NK-92 treated with Interleukin-12 subunit alpha and Interleukin-12 subunit beta, amount 100 ng/mL, for 24 hours (cell line): ENCODE measurements around the gene HAO2.

Source experiments
- DNase-seq: peaks from one replicate; lab custom pipeline; 2025; lab: John Stamatoyannopoulos, UW

Gene HAO2

DNA sequence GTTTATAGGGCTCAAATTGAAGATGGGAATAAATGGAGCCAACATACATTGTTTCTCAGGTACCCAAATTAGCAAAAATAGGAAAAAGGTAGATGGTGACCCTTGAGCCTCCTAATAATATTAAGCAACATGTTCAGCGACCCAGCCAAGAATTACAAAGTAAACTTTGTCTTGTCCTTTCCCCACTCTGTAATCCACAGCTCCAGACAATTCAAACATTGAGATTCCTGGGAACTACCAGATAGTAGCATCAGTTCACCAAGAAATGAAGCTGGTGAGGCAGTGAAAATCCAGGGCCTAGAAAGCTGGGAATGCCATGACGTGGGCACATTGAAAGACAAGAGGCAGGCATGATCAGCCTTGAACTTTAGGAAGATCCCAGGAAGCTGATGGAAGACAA, 11.7 kb downstream of the HAO2 start:
- DNase-seq = no peak

DNA sequence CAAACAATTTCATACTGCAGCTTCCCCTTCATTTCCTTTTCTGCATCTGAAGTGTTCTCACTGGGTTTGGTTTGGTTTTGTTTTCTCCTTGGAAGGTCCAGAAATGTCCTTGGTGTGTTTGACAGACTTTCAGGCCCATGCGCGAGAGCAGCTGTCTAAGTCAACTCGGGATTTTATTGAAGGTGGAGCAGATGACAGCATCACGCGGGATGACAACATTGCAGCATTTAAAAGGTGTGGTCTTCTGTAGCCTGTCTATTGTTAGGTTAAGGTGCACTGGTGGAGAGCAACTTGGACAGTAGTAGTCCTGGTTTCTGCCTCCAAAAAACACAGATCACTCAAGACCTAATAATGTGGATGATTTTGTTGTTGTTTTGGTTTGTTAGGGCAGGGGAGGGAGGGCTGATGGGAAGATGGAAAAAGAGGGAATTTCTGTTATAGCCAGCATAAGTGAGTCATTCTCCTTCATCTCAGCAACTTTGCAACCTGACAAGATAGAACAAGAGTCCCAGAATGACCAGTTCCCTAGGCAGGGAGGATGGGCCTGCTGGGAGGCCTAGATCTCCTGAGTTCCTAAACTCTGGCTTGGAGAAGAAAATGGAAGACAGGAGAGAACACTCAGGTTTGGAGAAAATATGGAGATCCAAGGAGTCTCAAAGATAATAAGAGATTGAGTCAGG, 12.5 kb downstream of the HAO2 start:
- no peak for DNase-seq

DNA sequence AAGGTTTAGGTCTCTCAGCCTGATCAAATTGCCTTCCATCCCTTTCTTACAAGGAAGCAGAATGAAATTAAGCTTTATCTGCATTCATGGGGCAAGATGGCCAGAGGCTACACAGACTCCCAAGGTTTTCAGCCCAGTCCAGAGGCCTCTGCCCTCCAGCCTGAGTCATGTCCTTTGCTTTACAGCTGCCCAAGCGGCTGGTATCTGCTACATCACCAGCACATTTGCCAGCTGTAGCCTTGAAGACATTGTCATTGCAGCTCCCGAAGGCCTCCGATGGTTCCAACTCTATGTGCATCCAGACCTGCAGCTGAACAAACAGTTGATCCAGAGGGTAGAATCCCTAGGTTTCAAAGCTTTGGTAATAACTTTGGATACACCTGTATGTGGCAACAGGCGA, 16.0 kb downstream of the HAO2 start:
- DNase-seq = no peak

DNA sequence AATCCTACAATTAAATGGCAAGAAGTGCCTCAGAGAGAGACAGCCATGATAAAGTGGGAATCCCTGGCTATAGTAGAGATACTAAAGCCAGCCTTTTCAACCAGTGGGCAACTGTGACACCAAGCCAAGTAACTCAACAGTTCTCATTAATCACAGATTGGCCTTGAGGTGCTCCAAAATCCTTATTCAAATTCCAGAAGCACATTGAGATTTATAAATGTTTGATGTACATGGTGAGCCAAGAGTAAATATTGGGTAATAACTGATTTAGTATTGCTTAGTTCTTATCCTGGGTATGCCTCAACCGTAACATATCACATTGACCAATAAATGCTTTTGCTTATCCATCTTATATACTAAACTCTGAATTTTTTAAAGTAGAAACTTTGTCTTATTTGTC, 17.1 kb downstream of the HAO2 start:
- DNase-seq = no peak

DNA sequence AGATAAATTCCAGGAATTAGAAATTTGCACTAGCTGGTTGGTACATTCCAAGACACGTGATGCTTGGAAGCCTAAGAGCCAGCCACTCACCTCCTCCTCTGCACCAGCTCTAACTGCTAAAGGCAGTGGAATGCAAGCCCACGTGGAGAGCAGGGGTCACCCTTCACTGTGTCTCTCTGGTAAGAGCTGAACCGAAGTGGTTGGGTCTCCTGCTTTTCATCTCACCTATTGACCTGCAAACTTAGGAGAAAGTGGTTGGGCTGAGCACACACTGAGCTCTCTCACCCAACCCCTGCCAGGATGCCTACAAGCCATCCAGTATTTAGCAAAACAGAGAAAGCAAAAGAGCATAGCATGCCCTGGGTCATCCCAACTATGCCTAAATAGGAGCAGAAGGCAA, 19.3 kb downstream of the HAO2 start:
- no peak for DNase-seq

DNA sequence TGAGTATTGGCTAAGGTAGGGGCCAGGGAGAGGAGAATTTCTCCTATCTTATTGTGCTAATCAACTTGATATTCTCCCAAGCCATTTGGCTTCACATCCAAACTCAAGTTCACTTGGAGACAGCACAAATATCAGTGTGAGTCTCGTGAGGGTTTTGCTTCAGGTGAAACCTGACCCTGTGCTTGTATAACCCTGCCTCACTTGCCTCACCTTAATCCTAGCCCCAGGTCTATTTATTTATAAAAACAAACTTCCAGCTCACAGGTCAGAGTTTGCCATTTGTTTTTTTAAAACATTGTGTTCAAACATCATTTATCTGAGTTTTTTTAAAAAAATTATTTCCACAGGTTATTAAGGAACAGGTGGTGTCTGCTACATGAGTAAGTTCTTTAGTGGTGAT, 19.9 kb downstream of the HAO2 start:
- DNase-seq = no peak

DNA sequence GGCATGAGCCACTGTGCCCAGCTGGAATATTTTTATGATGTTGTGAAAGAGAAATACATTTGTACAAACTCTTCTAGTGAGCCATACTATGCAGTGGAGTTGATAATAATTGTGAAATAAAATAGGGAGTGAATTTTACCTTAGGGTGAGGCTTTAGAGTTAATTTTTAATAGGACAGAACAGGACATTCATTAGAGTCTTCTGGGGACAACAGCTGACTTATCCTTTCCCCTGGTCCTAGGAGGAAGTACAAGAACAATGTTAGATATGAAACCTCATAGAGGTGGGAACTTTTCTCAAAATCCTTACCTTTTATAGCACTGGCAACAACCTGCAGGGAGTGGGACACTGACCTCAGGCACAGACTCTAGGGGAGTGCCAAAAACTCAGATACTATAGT, 21.9 kb downstream of the HAO2 start:
- no peak for DNase-seq

DNA sequence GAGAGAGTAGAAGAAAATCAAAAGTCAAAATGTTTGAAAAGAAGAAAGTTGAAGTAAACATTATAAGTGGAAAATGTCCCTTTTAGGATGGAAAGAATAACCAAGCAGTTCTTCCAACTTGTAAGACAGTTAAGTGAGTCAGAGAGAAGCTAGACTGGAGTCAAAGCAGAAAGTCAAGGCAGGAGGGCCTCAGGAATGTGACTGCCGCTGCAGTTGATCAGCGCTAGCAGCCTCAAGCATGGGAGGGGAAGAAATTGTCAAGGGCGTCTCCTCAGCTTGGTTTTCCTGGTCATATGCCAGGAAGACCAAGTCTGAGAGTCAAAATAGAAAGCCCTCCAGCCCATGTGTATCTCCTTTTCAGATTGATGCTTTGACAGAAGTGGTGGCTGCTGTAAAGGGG, 23.2 kb downstream of the HAO2 start:
- DNase-seq = no peak

DNA sequence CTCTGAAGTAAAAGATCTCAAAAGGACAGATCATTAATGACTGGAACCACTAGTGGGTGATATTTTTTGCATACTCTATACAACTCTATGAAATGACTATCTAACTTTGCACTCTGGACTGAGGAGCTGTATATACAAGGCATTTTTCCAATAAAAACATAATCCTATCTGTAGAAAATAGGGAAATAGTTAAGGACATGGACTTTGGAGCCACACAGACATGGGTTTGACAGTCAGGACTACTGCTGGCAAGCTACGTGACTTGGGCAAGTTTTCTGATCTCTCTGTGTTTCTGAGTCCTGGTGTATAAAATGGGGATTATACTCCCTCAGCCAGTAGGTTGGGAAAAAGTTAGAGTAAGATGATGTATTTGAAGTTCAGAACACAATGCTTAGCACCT, 25.5 kb downstream of the HAO2 start:
- no peak for DNase-seq

DNA sequence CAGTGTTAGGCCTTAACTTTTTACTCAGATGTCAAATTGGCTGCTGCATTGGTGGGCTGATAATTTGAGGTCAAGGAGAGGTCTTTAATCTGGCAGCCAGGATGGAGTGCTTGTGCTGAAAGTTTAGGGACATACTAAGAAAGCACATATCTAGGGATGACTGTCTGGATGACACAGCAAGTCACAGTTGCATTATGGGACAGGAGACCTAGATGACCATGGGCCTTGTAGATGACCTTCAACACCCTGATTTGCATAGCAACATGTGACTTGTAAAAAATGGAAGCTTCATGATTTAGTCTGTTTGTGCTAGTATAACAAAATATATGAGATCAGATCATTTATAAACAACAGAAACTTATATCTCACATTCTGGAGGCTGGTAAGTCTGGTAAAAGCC, 28.4 kb downstream of the HAO2 start:
- no peak for DNase-seq

DNA sequence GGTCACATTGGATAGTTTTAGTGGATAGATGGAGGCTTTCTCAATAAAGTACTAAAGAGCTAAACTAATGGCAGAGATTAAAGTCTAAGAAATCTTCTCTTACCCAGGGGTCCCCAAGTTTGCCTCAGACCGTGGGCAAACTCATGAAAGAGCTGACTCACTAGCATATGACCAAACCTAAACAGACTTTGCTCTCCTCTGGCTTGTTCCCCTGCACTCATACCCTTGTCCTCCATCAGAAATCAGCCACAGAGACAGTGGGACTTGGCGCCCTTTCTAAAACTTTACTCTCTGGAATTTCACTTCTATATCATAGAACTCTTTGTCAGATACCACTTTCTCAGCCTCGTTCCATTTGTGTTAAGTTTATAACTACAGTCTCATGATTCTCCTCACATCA, 29.4 kb downstream of the HAO2 start:
- no peak for DNase-seq

DNA sequence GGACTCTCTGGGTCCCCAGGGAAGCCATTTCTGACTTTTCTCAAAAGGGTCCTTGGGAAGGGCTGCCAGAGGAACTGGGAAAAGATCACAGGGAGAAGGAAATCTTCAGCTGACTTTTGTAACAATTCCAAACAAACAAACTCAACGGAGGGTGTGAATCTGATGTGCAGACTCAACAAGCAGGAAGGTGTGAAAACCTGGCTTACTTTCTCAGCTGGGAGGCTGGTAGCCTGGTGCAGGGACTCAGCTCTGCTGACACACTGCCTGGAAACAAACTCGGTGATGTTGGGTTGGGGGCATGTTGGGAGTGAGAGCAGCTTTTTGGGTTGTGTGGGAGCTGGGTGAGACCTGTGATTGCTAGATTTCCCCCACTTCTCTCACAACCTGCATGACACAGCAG, 36.2 kb downstream of the HAO2 start:
- no peak for DNase-seq

DNA sequence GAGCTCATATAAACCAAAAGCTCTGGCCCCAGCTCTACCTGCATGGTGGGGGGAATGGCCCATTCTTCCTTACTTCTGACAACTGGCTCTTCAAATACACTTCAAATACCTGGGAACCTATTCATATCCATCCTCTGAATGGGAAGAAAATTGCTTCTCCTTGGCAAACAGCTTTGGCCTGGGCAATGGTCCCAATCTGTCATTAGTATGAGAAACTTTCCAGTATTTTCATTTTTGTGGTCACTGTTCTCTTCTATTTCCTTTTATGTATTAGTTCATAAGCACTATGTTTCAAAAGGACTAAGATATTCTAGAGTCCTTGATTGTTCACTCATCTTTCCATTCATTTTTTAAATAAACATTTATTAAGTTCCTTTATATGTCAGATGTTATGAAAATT, 41.1 kb downstream of the HAO2 start:
- no peak for DNase-seq

DNA sequence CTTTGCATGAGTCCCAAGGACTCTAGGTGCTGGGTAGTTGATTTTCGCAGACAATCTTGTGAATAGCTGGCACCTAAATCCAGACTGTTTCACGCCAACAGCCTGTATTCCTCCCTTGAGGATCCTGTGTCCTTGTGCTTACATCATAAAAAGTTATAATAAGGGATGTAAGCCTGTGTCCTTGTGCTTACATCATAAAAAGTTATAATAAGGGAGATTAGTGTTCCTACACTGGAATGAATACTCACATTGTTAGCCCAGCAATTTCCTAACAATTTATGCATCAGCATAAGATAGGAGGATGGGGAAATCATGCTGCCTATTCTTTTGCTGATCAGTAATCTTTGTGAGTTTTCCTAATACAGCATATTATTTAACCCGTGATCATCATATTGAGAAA, 42.4 kb downstream of the HAO2 start:
- no peak for DNase-seq

DNA sequence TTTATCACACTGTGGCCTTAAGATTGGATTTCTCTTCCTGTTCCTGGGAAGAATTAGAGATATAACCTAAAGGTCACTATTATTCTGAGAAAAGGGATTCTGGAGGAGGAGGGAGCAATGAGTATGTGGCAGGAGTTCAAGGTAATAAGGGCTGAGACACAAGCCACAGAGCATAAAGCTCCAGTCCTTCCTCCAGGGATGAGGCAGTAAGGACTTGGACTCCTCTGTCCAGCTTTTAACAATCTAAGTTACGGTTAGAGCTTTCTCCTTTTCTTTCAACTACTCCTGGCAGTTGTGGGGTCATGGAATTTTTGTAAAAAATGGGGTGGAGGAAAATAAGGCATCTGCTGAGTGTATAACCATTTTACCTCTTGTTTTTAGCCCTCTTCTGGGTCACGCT, 46.4 kb downstream of the HAO2 start, which contains the start of gene HSD3B2:
Gene HSD3B2, plus strand, starts transcription at position 201 of the 400 bp plus-strand sequence. CDS start 270 bp downstream, outside the sequence.
- no peak for DNase-seq

DNA sequence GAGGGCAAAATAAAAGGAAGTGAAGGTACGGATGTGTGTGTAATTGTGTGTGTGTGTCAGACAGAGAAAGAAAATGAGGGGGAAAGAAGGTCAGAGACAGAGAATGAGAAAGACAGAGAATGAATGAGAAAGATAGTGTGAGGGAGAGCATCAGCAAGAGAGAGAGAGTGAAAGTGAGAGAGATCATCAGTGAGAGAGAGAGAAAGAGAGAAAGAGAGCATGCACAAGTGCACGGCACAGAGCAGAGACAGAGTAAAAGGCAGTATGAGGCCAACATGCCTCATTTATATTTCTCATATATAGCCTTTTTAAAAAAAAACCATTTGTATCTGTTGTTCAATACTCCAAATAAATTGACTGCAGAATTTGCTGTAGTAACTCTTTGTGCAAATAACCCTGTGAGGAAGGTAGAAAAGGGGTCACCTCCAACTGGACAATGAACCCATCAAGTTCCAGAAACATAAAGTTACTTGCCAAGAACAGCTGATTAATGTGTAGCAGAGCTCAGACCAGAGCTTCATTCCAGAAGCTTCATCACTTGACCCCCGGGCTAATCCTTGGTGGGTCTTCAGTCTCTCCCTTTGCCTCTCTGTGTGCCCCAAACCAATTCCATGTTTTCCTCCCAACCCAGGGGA, 47.5 kb downstream of the HAO2 start:
- DNase-seq = no peak

DNA sequence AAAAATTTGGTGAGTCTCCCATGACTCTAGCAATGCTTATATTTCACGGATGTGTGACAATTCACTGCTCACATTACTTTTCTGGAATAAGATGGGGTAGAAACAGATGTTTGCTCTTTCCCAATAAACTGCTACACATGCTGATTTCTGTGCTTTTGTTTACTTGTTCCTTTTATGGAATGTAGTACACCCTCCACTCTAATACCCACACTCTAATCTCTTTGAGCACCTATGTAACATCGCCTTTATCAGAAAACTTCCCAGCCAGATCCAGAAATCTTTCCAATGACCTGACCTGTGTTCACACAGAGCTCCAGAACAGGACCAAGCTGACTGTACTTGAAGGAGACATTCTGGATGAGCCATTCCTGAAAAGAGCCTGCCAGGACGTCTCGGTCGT, 50.5 kb downstream of the HAO2 start:
- DNase-seq = no peak

DNA sequence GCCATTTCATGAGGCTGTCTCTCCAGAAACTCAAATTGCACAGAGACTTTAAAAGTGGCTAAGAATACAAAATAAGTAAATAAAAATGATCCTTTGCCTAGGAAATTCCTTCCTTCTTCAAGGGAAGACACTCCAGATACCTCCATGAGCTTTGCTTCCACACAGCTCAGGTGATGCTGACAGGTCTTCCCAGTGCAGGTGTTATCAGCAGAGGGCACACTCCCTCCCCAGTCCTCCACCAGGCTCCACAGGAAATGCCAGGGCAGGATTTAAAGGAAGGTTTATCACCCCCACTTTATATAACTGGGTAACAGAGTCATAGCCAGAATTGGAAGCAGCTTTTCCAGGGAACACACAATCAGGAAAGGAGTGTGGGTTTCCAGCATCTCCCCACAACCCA, 52.1 kb downstream of the HAO2 start:
- no peak for DNase-seq

DNA sequence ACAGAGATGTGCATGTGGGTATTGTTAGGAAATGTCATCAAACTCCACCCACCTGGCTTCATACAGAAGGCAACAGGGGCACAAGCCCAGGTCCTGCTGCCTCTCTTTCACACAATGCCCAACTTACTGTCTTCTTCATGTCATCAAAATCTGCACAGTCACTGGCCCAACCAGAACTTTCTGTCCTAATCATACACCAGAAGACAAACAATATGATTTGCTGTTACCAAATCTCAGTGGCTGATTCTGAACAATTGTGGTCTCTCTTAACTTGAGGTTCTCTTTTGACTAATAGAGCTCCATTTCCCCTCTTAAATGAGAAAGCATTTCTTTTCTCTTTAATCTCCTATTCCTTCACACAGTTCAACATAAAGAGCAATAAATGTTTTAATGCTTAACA, 54.0 kb downstream of the HAO2 start:
- DNase-seq = no peak

DNA sequence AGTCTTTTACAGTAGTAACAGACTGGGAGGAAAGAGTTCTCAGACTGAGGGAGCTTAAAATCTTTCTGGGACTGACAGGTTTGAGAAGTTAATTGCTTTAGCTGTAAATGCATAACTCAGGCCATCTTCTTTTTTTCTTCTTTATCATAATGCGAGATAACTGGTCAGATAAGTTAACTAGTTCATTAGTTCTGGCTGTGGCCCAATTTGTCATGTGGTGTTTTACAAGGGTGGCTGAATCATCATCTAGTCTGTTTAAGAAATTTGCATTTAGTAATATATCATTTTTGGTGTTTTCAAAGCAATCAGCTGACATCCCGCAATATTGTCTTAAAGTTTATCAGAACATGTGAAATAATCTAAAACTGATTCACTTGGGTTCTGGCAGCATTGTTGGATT, 60.4 kb downstream of the HAO2 start:
- DNase-seq = no peak

DNA sequence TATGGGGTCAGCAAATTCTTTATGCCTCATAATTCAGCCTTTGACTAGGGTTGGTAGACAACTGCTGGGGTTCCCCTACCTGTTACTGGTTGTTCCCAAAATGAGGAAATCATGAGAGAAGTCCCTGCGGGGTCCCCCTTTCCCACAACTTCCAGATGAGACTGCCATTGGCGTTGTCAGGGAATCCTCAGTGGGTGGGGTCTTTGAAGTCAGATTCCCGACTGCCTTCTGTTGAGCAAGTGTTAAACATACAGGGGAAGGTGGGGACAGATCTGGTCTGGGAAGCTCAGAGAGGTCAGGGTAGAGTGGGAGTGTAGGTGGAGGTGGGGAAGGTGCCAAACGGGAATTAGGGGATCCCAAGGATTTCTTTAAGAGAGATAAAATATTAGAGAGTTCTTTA, 61.1 kb downstream of the HAO2 start:
- DNase-seq = no peak

DNA sequence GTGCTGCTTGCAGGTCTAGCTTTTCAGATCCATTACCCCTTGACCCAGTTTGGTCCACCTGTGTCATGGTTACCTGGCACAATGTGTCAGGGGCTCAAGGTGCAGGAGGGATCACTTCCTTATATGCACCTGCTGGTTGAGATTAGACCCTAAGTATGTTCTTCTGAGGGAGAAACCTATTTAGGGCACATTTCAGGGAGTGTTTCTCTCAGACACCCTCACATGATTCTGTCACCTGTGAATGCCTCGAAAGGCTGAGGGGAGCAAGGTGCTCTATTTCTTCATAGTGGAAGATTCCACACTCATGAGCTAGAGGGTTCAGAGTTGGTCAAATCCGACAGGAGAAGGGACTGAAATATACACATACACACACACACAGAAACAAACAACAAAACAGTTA, 61.9 kb downstream of the HAO2 start:
- no peak for DNase-seq

DNA sequence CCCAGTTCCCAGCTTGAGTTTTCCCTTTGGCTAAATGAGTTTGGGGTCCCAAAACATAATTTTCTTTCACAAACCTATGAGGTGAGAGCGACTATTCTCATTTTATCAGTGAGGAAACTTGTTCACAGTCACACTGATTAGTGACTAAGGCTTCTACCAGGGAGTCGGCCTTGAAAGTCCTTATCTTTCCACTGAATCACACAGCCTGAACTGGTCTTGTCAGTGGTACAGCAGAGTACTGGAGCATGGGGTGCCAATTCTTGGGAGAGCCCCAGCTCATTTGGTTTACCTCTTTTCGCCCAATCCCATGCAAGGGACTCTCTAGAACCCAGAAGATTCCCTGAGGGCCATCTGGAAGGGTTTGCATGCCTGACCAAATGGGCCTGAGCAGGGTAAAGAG, 63.3 kb downstream of the HAO2 start:
- no peak for DNase-seq

DNA sequence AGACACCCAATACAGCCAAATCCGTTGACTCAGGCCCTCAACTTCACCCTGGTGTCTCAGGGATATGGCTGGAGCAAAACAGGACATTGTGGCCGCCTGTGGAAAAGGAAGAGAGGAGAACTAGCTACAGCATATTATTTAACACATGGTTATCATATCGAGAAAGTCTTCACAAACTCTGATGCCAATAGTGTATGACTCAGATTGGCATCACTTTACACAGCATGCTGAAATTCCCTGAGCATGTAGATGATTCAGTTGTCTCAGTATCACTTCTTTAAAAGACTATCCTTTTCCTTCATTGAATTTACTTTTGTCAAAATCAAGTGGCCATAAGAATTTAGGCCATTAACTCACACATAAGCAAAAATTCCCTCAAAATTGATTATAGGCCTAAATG, 66.5 kb downstream of the HAO2 start:
- DNase-seq = no peak
